Pancreas (tissue), 10 donors: ENCODE data around the gene CXCL12. TPM values are rescaled to one million over a fixed set of nuclear protein-coding genes. Genes with fewer than 3 reads are reported as not detected.

Experiments
- ATAC-seq, 4 donors: fragments of 200-7000 bp; cut with Tn5 transposase; one replicate each; pipeline versions ENCODE4 v1.8.0 to v1.9.1; 2020; ENCODE audit warnings: mild to moderate bottlenecking in 4 of 4, moderate library complexity in 4 of 4
- DNase-seq, 6 donors: peaks; one replicate each; pipeline ENCODE4 v3.0.0-alpha.2; 2020
- FAIRE-seq: peaks from 2 replicates; lab custom pipeline; 2012; peaks lifted over from hg19 to GRCh38; lab: Jason Lieb, UNC
- H3K27ac ChIP-seq, 4 donors: fragments of 200-600 bp; sonication (generic); 1 replicate in 3 of 4; 2 replicates in 1 of 4; pipeline versions ENCODE4 v1.5.0 to v1.8.0; 2020
- H3K27me3 ChIP-seq, 4 donors: fragments of 200-600 bp; one replicate each; pipeline ENCODE4 v1.8.0; 2021
- H3K36me3 ChIP-seq, 3 donors: fragments of 200-600 bp; sonication (generic) in 1 of 3; one replicate each; pipeline versions ENCODE4 v1.5.0 to v1.8.0; 2020 to 2021
- H3K4me1 ChIP-seq, 3 donors: fragments of 200-600 bp; one replicate each; pipeline ENCODE4 v1.8.0; 2021
- H3K4me3 ChIP-seq, 4 donors: fragments of 200-600 bp; sonication (generic) in 2 of 4; one replicate each; pipeline versions ENCODE4 v1.5.0 to v1.8.0; 2020 to 2021
- H3K9me3 ChIP-seq, 4 donors: fragments of 200-600 bp; one replicate each; pipeline ENCODE4 v1.8.0; 2021
- WGBS, 2 donors: extraction: QIAGEN DNeasy Blood & Tissue Kit; methylation state at CpG; one replicate each; pipeline ENCODE4 v1.1.7; 2013; 5-methylcytosine and 5-hydroxymethylcytosine counted together
- intact Hi-C, 3 donors: fragments of 100-400 bp; cut with DNase I; formaldehyde crosslinking; loops; one replicate each; pipeline versions ENCODE4 v1.11.1 to v1.14.2; 2022
- polyA plus RNA-seq, 2 donors: library from polyadenylated mRNA; stranded (reverse); fragments of 200-250 nt; gene quantifications; one replicate each; pipeline ENCODE4 v1.2.3, GENCODE V29; 2013
- total RNA-seq, 6 donors: library from RNA; stranded (reverse); fragmentation: NEBNext Ultra II Directional in 4 of 6; extraction: Animal tissue kit (Norgen Biotek cat#: 25700) in 4 of 6; gene quantifications; one replicate each; pipeline versions ENCODE4 v1.2.1 to v1.2.4, GENCODE V29; 2021 to 2023
- TF ChIP-seq, protein P1 (sequence below), 4 donors: fragments of 200-600 bp; sonication (generic) in 3 of 4; IDR thresholded peaks; one replicate each; pipeline versions ENCODE4 v1.5.0 to v1.8.0; 2021; ENCODE audit warnings: antibody characterized with exemption in 4 of 4
- donor health status: healthy with polysubstance abuse.
- donor health status: DM: no; HTN: no; CAD: no; lungs with moderate emphysema.
- donor health status: DM: no; HTN: no; CAD: no.
- donor health status: control.
- donor health status: control.
- donor health status: Bipolar disorder and iron deficiency.
- donor health status: DM: yes; HTN: yes; CAD: no.
- donor health status: DM: no; HTN: no; CAD: no.
- donor health status: DM: no; HTN: no; CAD: no.
- donor health status: DM: yes; HTN: yes; CAD: no.

CXCL12 gene
- total and polyA plus RNA-seq, 8 donors: 35.9 to 131 (median 91.1) TPM

DNA sequence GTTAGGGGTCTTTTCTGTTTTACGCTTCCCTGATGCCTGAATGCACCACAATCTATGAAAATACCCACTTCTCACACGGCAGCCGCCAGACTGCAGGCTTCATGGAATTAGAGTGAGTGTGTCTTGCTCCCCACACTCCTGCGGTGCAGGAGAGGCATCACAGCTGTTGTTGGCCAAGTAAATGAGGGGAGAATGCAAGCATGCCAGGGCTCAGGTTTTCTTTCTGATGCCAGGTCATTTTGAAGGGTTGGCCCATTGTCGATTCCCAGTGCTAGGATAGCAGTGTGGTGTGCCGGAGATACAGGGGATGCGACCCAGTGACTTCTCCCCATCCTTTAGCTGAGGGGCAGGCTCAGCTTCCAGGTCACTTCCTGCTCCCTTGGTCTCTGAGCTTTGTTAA lies 16.3 kb downstream of the CXCL12 start:
- H3K4me1 ChIP-seq: no peaks in the 10 kb centered on the region
- H3K36me3 ChIP-seq: peaks cover 0 to 8% (median 6%) of the 10 kb centered on the region in 3 donors
- no peaks in the 10 kb centered on the region for H3K27me3 ChIP-seq
- WGBS, 2 donors: 68 to 79% methylated on average over 7 of the region's 7 CpGs
- no peak overlapping the region for H3K27ac ChIP-seq
- H3K9me3 ChIP-seq: no peaks in the 10 kb centered on the region
- FAIRE-seq: no peak
- DNase-seq: no peak
- ATAC-seq: no peak
- H3K4me3 ChIP-seq: no peak overlapping the region
- intact Hi-C loops: no loop called here
- TF ChIP-seq, protein P1, sequence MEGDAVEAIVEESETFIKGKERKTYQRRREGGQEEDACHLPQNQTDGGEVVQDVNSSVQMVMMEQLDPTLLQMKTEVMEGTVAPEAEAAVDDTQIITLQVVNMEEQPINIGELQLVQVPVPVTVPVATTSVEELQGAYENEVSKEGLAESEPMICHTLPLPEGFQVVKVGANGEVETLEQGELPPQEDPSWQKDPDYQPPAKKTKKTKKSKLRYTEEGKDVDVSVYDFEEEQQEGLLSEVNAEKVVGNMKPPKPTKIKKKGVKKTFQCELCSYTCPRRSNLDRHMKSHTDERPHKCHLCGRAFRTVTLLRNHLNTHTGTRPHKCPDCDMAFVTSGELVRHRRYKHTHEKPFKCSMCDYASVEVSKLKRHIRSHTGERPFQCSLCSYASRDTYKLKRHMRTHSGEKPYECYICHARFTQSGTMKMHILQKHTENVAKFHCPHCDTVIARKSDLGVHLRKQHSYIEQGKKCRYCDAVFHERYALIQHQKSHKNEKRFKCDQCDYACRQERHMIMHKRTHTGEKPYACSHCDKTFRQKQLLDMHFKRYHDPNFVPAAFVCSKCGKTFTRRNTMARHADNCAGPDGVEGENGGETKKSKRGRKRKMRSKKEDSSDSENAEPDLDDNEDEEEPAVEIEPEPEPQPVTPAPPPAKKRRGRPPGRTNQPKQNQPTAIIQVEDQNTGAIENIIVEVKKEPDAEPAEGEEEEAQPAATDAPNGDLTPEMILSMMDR (IDR thresholded peaks at IDR 0.05): no peak

DNA sequence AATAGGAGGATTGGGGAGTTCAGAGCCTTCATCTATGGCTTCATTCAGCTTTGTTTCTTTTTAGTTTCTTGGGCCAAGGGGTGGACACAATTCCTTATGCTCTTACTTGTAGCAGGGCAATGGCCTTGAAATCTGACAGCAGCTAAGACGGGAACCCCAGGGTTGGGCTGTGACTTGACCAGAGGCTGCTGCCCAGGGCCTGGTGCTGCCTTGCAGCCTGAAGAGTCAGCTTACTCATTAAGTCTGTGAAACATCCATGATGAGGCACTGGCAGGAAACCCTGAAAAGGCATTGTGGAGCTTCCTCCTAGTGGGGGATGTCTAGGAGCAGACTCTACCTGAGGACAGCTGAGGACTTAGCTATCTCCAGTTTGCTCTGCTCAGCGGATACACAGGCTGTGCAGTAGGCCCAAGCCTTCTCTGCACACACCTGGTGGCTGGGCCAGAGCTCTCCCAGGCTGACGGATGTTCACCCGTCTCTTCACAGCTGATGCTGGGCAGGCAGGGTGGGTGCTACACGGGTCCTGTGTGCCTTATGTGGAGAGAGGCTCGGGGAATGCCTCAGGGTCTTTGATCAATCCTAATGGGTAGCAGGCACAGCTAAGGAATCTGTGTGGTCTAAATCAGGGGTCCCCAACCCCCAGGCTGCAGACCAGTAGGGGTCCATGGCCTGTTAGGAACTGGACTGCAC lies 17.8 kb downstream of the CXCL12 start:
- ATAC-seq (peak in 3 of 4 donors; percentile 19 to 63 (median 52)), FAIRE-seq (no peak), DNase-seq (peak in 1 of 6 donors; percentile 50)
- TF ChIP-seq, protein P1 (IDR thresholded peaks at IDR 0.05): no peak
- Histone ChIP-seq H3K27ac (peak overlapping the region in 1 of 4 donors; percentile 4), H3K4me1 (no peaks in the 10 kb centered on the region), H3K36me3 (no peaks in the 10 kb centered on the region), H3K27me3 (no peaks in the 10 kb centered on the region), H3K9me3 (no peaks in the 10 kb centered on the region), H3K4me3 (no peak overlapping the region)
- intact Hi-C loops: no loop called here
- WGBS, 2 donors: 58 to 66% methylated on average over 6 of the region's 6 CpGs

DNA sequence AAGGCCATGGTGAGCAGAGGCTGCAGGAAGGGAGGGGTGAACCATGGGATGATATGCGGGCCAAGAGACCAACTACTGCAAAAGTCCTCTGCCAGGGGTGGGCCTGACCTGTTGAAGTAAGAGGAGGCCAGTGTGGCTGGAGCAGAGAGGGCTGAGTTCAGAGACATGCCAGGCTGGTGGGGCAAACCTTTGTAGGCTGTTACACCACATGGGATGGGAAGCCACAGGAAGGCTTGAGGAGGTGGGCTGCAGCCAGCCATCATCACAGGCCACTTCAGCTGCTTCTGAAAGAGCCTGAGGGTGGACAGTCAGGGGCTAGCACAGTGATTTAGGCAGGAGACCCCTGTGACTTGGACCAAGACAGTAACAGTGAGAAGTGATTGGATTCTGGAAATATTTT lies 20.3 kb downstream of the CXCL12 start:
- Histone ChIP-seq H3K27me3 (no peaks in the 10 kb centered on the region), H3K4me3 (no peak overlapping the region), H3K27ac (no peak overlapping the region), H3K9me3 (no peaks in the 10 kb centered on the region), H3K36me3 (no peaks in the 10 kb centered on the region), H3K4me1 (no peaks in the 10 kb centered on the region)
- TF ChIP-seq, protein P1 (IDR thresholded peaks at IDR 0.05): no peak
- DNase-seq (peak in 1 of 6 donors; percentile 29), ATAC-seq (no peak), FAIRE-seq (no peak)
- intact Hi-C loops: no loop called here
- WGBS, 2 donors: 90 to 95% methylated on average over 1 of the region's 1 CpG

DNA sequence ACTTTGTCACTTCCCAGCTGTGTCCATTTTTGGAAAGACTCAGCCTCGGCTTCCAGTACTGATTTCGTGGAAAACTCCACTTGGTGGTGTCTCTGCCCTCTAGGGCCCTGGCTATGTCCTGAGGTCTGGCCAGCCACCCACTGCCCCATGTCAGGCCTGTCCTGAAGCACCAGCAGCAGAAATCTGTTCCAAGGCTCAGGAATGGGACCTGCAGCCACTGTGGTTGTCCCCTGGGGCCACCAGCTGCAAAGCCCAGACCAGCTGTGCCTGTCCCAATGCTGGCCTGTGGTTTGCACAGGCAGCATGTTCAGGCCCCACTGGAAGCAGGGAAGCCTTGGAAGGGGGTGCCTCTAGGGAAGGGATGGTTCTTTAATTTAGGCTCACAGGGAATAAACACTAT lies 21.2 kb downstream of the CXCL12 start:
- Histone ChIP-seq H3K27ac (no peak overlapping the region), H3K36me3 (no peaks in the 10 kb centered on the region), H3K9me3 (no peaks in the 10 kb centered on the region), H3K27me3 (no peaks in the 10 kb centered on the region), H3K4me1 (no peaks in the 10 kb centered on the region), H3K4me3 (no peak overlapping the region)
- 91% methylated on average over 2 of the region's 2 CpGs for WGBS, 2 donors
- FAIRE-seq (no peak), ATAC-seq (no peak), DNase-seq (peak in 1 of 6 donors; percentile 48)
- intact Hi-C loops: no loop called here
- TF ChIP-seq, protein P1 (IDR thresholded peaks at IDR 0.05): no peak
